Astrocyte (in vitro differentiated cells and primary cell): ENCODE measurements around the gene SOX30. TPM values are rescaled to one million over a fixed set of nuclear protein-coding genes. Genes with fewer than 3 reads are reported as not detected.

Experiments
- DNase-seq: peaks from one replicate; pipeline ENCODE4 v3.0.0-alpha.2; 2010; ENCODE audit warnings: low read depth
- FAIRE-seq: peaks from 2 replicates; lab custom pipeline; 2011; peaks lifted over from hg19 to GRCh38; lab: Jason Lieb, UNC
- H2AFZ ChIP-seq: 2 replicates; pipeline ENCODE4 v1.6.0; 2012; ENCODE audit warnings: low read depth, low read length, inconsistent platforms
- H3K27ac ChIP-seq: 2 replicates; pipeline ENCODE4 v1.5.1; 2011; ENCODE audit warnings: low read depth, low read length, inconsistent platforms
- H3K27me3 ChIP-seq: 2 replicates; pipeline ENCODE4 v1.6.0; 2011; ENCODE audit warnings: low read length, inconsistent platforms; ENCODE audit not compliant: insufficient read depth
- H3K36me3 ChIP-seq: 2 replicates; pipeline ENCODE4 v1.5.1; 2011; ENCODE audit warnings: low read length, inconsistent platforms; ENCODE audit not compliant: insufficient read depth
- H3K4me1 ChIP-seq: 2 replicates; pipeline ENCODE4 v1.5.1; 2011; ENCODE audit warnings: low read length, inconsistent platforms; ENCODE audit not compliant: insufficient read depth
- H3K4me2 ChIP-seq: 2 replicates; pipeline ENCODE4 v1.6.0; 2012; ENCODE audit warnings: low read length, inconsistent platforms
- H3K4me3 ChIP-seq: 2 replicates; pipeline ENCODE4 v1.5.1; 2011; ENCODE audit warnings: low read depth, mild to moderate bottlenecking, low read length, inconsistent platforms; ENCODE audit not compliant: insufficient read depth
- H3K79me2 ChIP-seq: 2 replicates; pipeline ENCODE4 v1.6.0; 2012; ENCODE audit warnings: mild to moderate bottlenecking, low read length, inconsistent platforms; ENCODE audit not compliant: insufficient read depth
- H3K9ac ChIP-seq: 2 replicates; pipeline ENCODE4 v1.6.0; 2012; ENCODE audit warnings: mild to moderate bottlenecking, low read length, inconsistent platforms
- H3K9me3 ChIP-seq: 2 replicates; pipeline ENCODE4 v1.5.1; 2012; ENCODE audit warnings: low read depth, mild to moderate bottlenecking, low read length, inconsistent platforms; ENCODE audit not compliant: insufficient read depth
- H4K20me1 ChIP-seq: 2 replicates; pipeline ENCODE4 v1.6.0; 2012; ENCODE audit warnings: low read length, inconsistent platforms; ENCODE audit not compliant: insufficient read depth
- H3K27ac Mint-ChIP-seq: one replicate; pipeline ENCODE4 v1.8.0; 2021; ENCODE audit warnings: mild to moderate bottlenecking, mixed read lengths; ENCODE audit not compliant: unreplicated experiment
- H3K27me3 Mint-ChIP-seq: one replicate; pipeline ENCODE4 v1.8.0; 2021; ENCODE audit warnings: low read depth, mixed read lengths; ENCODE audit not compliant: unreplicated experiment
- H3K36me3 Mint-ChIP-seq: one replicate; pipeline ENCODE4 v1.8.0; 2021; ENCODE audit warnings: low read depth, mixed read lengths; ENCODE audit not compliant: unreplicated experiment
- H3K4me1 Mint-ChIP-seq: one replicate; pipeline ENCODE4 v1.8.0; 2021; ENCODE audit warnings: low read depth, mixed read lengths; ENCODE audit not compliant: unreplicated experiment
- H3K4me3 Mint-ChIP-seq: one replicate; pipeline ENCODE4 v1.8.0; 2021; ENCODE audit warnings: mild to moderate bottlenecking, moderate library complexity, mixed read lengths; ENCODE audit not compliant: unreplicated experiment
- H3K9me3 Mint-ChIP-seq: one replicate; pipeline ENCODE4 v1.8.0; 2021; ENCODE audit warnings: mild to moderate bottlenecking, mixed read lengths; ENCODE audit not compliant: unreplicated experiment
- EZH2 ChIP-seq: IDR thresholded peaks from 2 replicates; pipeline ENCODE4 v1.6.1; 2012; ENCODE audit warnings: mild to moderate bottlenecking, low read length, inconsistent platforms; ENCODE audit not compliant: insufficient read depth
- total RNA-seq: library from RNA; stranded (reverse); gene quantifications from 2 replicates; pipeline ENCODE4 v1.2.1, GENCODE V29; 2021
- TF ChIP-seq, protein P1 (sequence below): IDR thresholded peaks from 2 replicates; pipeline ENCODE4 v1.5.1; 2011; ENCODE audit warnings: low read depth, mild to moderate bottlenecking, inconsistent platforms, low read length, moderate library complexity; ENCODE audit not compliant: insufficient read depth

SOX30 gene
- total RNA-seq, 1 donor from 2014 or later, result 0.14 TPM

DNA sequence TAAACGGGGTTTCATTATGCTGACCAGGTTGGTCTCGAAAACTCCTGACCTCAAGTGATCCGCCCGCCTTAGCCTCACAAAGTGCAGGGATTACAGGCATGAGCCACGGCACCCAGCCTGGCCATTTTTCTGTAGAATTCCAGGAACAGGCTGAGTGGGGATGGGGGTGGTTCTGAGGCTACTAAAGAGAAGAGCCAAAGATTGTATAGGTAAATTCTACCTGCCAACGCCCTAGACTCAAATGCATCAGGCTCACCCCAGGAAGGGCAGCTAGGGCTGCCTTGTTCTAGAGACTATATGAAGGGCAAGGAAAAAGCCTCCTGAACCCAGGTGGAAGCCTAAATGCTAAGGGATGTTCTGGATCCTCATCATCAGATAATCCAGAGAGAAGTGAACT is 17.5 kb upstream of the SOX30 start:
- DNase-seq (no peak), FAIRE-seq (no peak)
- Mint-ChIP-seq H3K9me3 (peaks cover 8% of the 10 kb centered on the region), H3K27ac (no peak overlapping the region), H3K27me3 (peaks cover 33% of the 10 kb centered on the region), H3K4me3 (peak overlapping the region; percentile 94), H3K4me1 (peaks cover 1% of the 10 kb centered on the region), H3K36me3 (no peaks in the 10 kb centered on the region)
- peaks cover 4% of the 10 kb centered on the region for H3K4me1 ChIP-seq
- H3K4me2 ChIP-seq, result no peak overlapping the region
- no peak overlapping the region for H2AFZ ChIP-seq
- no peaks in the 10 kb centered on the region for H3K9me3 ChIP-seq
- H3K27me3 ChIP-seq, result no peaks in the 10 kb centered on the region
- no peak overlapping the region for H3K9ac ChIP-seq
- H3K27ac ChIP-seq, result no peak overlapping the region
- no peak overlapping the region for H3K4me3 ChIP-seq
- no peaks in the 10 kb centered on the region for H3K36me3 ChIP-seq
- H3K79me2 ChIP-seq, result no peaks in the 10 kb centered on the region
- TF ChIP-seq, protein P1, sequence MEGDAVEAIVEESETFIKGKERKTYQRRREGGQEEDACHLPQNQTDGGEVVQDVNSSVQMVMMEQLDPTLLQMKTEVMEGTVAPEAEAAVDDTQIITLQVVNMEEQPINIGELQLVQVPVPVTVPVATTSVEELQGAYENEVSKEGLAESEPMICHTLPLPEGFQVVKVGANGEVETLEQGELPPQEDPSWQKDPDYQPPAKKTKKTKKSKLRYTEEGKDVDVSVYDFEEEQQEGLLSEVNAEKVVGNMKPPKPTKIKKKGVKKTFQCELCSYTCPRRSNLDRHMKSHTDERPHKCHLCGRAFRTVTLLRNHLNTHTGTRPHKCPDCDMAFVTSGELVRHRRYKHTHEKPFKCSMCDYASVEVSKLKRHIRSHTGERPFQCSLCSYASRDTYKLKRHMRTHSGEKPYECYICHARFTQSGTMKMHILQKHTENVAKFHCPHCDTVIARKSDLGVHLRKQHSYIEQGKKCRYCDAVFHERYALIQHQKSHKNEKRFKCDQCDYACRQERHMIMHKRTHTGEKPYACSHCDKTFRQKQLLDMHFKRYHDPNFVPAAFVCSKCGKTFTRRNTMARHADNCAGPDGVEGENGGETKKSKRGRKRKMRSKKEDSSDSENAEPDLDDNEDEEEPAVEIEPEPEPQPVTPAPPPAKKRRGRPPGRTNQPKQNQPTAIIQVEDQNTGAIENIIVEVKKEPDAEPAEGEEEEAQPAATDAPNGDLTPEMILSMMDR, result no peak
- no peak for TF ChIP-seq EZH2
- H4K20me1 ChIP-seq, result no peaks in the 10 kb centered on the region

DNA sequence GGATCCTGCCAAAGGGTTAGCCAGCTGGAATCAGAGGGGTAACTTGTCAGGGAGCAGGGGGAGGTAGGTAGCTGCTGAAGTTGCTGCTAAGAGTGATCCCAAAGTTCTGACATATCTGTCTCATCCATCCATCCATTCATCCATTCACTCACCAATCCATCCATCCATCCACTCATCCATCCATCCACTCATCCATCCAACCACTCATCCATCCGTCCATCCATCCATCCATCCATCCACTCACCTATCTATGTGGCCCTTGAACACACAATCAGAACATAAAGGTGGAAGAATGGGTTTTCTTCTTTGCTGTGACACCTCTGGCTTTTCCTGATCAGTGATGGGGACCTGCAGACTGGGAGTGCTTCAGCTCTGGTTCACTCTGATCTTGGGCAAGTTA is 16.1 kb upstream of the SOX30 start:
- peaks cover 4% of the 10 kb centered on the region for H3K4me1 ChIP-seq
- Mint-ChIP-seq H3K4me1 (peaks cover 1% of the 10 kb centered on the region), H3K9me3 (peaks cover 9% of the 10 kb centered on the region), H3K27me3 (peaks cover 30% of the 10 kb centered on the region), H3K27ac (no peak overlapping the region), H3K4me3 (no peak overlapping the region), H3K36me3 (no peaks in the 10 kb centered on the region)
- TF ChIP-seq, protein P1, result no peak
- TF ChIP-seq EZH2, result no peak
- no peak overlapping the region for H2AFZ ChIP-seq
- no peaks in the 10 kb centered on the region for H4K20me1 ChIP-seq
- H3K27me3 ChIP-seq, result no peaks in the 10 kb centered on the region
- no peak overlapping the region for H3K4me2 ChIP-seq
- H3K9ac ChIP-seq, result no peak overlapping the region
- no peaks in the 10 kb centered on the region for H3K36me3 ChIP-seq
- DNase-seq (no peak), FAIRE-seq (no peak)
- no peak overlapping the region for H3K4me3 ChIP-seq
- no peak overlapping the region for H3K27ac ChIP-seq
- no peaks in the 10 kb centered on the region for H3K79me2 ChIP-seq
- no peaks in the 10 kb centered on the region for H3K9me3 ChIP-seq

DNA sequence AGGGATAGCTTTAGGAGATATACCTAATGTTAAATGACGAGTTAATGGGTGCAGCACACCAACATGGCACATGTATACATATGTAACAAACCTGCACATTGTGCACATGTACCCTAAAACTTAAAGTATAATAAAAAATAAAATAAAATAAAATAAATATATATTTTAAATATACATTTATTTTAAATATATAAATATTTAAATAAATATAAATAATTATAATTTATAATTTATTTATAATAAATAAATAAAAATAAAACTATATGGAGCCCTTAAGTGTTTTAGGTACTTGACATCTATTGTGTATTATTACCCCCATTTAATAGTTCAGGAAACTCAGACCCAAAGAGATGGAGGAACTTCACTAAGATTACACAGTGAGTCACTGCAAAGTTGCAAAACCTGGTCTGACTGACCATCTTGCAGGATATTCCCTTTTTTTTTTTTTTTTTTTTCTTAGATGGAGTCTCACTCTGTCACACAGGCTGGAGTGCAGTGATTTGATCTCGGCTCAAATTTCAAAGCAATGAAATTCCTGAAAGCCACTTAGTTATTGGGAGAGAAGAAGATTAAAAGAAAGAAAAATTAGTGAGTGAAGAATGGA is 13.3 kb upstream of the SOX30 start:
- Mint-ChIP-seq H3K36me3 (no peaks in the 10 kb centered on the region), H3K27ac (no peak overlapping the region), H3K9me3 (peaks cover 4% of the 10 kb centered on the region), H3K4me3 (no peak overlapping the region), H3K27me3 (peaks cover 15% of the 10 kb centered on the region), H3K4me1 (peaks cover 1% of the 10 kb centered on the region)
- H3K4me1 ChIP-seq, result no peaks in the 10 kb centered on the region
- no peak overlapping the region for H3K27ac ChIP-seq
- H3K4me2 ChIP-seq, result no peak overlapping the region
- no peak for TF ChIP-seq EZH2
- TF ChIP-seq, protein P1, result no peak
- H3K9ac ChIP-seq, result no peak overlapping the region
- peak; percentile 80 for DNase-seq
- no peaks in the 10 kb centered on the region for H3K27me3 ChIP-seq
- H3K9me3 ChIP-seq, result no peaks in the 10 kb centered on the region
- H3K79me2 ChIP-seq, result no peaks in the 10 kb centered on the region
- no peak overlapping the region for H3K4me3 ChIP-seq
- H3K36me3 ChIP-seq, result no peaks in the 10 kb centered on the region
- no peak overlapping the region for H2AFZ ChIP-seq
- no peak for FAIRE-seq
- H4K20me1 ChIP-seq, result no peaks in the 10 kb centered on the region
